ENCODE data around the gene MTHFD2. TPM values are rescaled to one million over a fixed set of nuclear protein-coding genes. Genes with fewer than 3 reads are reported as not detected.

Gene MTHFD2
- total RNA-seq, 1 donor: 254 TPM

DNA sequence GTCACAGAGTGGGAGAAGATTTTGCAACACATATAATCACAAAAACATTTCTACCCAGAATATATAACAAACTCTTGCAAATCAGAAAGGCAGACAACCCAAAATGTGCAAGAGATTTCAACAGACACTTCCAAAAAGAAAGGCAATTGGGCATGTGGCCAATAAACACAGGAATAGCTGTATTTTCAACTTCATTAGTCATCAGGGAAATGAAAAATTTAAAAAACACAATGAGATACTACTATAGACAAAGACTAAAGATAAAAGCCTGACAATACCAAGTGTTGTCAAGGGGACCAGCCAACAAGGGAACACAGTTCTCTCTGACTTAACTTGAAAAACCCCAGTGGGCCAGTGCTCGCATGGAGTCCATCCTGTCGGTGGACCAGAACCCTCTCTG, 40.5 kb downstream of the MTHFD2 start:
- peak; percentile 76 for DNase-seq (ENCODE audit: low read depth)
- no peak overlapping the region for H3K4me3 ChIP-seq (ENCODE audit: low read depth, low read length)
- TF ChIP-seq, protein P1, sequence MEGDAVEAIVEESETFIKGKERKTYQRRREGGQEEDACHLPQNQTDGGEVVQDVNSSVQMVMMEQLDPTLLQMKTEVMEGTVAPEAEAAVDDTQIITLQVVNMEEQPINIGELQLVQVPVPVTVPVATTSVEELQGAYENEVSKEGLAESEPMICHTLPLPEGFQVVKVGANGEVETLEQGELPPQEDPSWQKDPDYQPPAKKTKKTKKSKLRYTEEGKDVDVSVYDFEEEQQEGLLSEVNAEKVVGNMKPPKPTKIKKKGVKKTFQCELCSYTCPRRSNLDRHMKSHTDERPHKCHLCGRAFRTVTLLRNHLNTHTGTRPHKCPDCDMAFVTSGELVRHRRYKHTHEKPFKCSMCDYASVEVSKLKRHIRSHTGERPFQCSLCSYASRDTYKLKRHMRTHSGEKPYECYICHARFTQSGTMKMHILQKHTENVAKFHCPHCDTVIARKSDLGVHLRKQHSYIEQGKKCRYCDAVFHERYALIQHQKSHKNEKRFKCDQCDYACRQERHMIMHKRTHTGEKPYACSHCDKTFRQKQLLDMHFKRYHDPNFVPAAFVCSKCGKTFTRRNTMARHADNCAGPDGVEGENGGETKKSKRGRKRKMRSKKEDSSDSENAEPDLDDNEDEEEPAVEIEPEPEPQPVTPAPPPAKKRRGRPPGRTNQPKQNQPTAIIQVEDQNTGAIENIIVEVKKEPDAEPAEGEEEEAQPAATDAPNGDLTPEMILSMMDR (IDR thresholded peaks at IDR 0.05; ENCODE audit: insufficient read depth, low read length): no peak

DNA sequence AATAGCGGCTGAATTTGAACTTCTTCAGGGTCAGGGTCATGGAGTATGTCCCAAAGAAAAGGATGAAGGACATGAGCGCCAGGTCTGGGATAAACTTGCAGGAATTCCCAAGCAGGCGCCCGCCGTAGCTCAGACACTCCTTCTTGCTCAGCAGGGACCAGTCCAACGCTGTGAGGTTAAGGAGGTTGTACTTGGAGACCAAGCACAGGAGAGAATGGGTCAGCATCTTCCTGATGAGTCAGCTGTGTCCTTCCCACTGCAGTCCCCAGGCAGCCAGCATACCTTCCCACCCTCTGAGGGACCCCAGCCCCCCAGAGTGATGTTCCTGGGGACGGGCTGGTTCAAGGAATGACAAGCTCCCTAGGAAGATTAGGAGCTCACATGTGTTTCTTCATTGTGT, 40.9 kb downstream of the MTHFD2 start:
- TF ChIP-seq, protein P1 (IDR thresholded peaks at IDR 0.05; ENCODE audit: insufficient read depth, low read length): no peak
- no peak overlapping the region for H3K4me3 ChIP-seq (ENCODE audit: low read depth, low read length)
- no peak for DNase-seq (ENCODE audit: low read depth)

DNA sequence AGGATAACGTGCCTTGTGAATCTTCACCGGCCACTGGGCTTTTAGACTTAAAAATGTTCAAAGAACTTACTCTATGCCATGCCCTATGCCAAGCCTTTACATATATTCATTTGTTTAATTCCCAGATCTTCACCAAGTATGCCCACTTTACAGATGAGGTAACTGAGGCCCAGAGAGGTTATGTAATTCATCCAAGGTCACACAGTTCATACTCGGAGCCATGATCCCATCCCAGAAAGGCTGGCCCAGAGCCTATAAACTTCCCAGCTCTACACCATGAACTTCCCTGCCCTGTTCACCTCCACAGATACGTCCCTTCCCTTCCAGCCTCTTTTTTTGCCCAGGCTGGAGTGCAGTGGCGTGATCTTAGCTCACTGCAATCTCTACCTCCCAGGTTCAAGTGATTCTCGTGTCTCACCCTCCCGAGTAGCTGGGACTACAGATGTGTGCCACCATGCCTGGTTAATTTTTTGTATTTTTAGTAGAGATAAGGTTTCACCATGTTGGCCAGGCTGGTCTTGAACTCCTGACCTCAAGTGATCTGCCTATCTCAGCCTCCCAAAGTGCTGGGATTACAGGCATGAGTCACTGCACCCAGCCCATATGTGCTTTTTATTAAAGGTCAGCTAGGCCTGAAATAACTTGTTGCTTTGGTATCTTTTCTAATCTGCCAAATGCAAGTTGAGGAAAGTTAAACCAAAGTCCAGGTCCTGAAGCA, 44.1 kb downstream of the MTHFD2 start:
- H3K4me3 ChIP-seq (ENCODE audit: low read depth, low read length): no peak overlapping the region
- DNase-seq (ENCODE audit: low read depth): no peak
- TF ChIP-seq, protein P1 (IDR thresholded peaks at IDR 0.05; ENCODE audit: insufficient read depth, low read length): no peak

DNA sequence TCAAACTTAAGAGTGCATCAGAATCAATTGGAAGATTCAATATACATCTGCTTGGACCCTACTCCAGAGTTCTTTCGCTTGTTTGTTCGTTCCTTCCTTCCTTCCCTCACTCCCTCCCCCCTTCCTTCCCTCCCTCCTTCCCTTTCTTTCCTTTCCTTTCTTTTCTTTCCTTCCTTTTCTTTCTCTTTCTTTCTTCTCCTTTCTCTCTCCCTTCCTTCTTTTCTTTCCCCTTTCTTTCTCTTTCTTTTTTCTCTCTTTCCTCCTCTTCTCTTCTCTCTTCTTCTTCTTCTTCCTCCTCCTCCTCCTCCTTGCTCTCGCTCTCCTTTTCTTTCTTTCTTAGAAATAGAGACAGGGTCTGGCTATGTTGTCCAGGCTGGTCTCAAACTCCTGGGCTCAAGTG, 45.9 kb downstream of the MTHFD2 start:
- no peak overlapping the region for H3K4me3 ChIP-seq (ENCODE audit: low read depth, low read length)
- TF ChIP-seq, protein P1 (IDR thresholded peaks at IDR 0.05; ENCODE audit: insufficient read depth, low read length): no peak
- no peak for DNase-seq (ENCODE audit: low read depth)

DNA sequence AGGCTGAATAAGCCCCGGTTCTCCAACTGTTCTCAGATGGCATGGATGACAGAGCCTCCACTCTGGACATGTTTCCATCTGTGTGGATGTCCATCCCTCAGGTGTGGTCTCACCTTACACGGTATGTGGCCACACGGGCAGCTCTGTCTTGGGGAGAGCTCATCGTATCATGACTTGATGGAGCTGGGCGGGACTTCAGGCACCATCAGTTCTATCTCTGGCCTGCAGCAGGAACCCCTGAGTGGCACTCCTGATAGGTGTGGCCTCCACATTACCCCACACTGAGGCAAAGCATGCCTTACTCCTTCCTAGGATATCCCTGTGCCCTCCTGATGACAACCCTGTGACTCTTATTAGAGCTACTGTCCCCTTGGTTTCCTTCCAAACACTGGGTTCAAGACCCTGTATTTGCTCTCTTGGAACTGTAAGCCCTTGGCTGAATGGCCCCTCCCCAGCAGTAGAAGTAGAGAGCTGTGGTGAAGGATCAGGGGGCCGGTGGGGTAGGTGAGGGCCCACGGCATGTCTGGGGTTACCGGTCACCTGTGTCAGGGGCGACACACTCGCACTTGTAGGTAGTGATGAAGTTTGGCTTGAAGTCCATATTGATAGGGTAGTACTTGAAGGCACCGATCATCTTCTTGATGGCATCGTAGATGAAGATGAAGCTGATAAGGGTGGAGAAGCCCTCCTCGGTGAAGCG, 48.2 kb downstream of the MTHFD2 start:
- no peak overlapping the region for H3K4me3 ChIP-seq (ENCODE audit: low read depth, low read length)
- TF ChIP-seq, protein P1 (IDR thresholded peaks at IDR 0.05; ENCODE audit: insufficient read depth, low read length): no peak
- no peak for DNase-seq (ENCODE audit: low read depth)

DNA sequence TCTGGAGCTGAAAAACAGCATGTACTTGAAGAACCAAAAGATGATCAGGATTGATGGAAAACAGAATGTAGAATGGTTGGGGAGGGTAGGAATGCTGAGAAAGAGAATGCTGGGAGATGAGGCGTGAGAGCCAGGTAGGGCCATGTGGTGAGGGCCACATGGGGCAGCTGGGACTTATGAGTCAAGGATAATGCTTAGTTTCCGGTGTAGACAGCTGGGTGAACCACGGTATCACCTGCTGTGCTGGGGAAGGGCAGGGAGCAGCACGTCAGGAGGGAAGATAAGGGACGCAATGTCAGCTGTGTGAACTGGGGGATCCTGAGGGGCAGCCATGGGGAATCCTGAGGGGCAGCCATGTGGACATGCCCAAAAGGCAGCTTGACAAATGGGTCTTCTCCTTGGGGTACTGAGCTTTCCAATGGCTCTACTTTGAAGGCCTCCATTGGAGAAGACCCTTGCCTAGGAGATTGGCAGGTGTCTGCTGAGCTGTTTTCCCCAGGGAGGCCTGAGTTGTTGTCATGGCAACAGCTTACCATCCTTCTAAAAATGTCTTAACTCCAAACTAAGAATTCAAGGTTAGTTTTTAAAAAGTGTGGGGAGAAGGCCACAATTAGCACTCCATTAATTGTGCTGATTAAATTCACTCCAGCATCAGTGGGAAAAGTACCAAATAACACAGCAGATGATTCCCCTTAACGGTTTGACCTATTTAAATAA, 51.1 kb downstream of the MTHFD2 start:
- no peak overlapping the region for H3K4me3 ChIP-seq (ENCODE audit: low read depth, low read length)
- no peak for DNase-seq (ENCODE audit: low read depth)
- TF ChIP-seq, protein P1 (IDR thresholded peaks at IDR 0.05; ENCODE audit: insufficient read depth, low read length): no peak
